ELR (cell line): Measurements from ENCODE around the gene HDAC4.

ENCODE experiments used
- DNase-seq: peaks from one replicate; pipeline ENCODE4 v3.0.0-alpha.2; 2015; ENCODE audit warnings: low read depth

Gene HDAC4

DNA sequence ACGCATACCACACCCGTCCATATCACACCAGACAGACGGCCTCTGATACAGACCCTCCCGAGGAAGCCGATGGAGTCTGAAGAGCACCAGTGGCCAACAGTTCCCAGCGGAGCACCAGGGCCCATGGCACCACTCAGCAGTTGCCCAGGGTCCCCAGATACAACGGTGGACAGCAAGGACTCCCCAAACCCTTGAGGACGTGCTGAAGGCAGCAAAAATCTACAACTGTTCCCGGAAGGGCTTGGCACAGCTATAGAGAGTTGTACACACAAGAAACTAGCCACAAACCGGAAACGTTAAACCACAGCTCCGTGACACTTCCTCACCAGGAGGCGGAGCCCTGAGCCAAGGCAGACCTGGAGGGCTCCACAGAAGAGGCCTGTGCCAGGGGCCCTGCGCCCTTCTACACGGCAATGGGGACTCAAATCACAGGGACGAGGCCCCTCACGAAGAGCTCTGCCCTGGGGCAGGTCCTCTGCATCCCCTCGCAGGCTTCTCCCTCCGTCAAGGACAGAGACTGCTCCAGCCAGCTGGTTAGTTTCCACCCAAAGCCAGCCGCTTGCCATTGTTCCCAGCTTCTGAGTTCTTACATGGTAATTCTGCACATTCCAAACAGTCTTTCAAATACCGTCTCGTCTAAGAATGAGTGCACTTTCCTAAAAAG, 133.4 kb downstream of the HDAC4 start:
- DNase-seq, result peak; percentile 80

GRCh38 chr2:239266779-239267287, 134.0 kb downstream of the HDAC4 start:
- no peak for DNase-seq

- DNase-seq, result no peak
Observed at GRCh38 chr2:239266434-239266766, 134.4 kb downstream of the HDAC4 start.

DNA sequence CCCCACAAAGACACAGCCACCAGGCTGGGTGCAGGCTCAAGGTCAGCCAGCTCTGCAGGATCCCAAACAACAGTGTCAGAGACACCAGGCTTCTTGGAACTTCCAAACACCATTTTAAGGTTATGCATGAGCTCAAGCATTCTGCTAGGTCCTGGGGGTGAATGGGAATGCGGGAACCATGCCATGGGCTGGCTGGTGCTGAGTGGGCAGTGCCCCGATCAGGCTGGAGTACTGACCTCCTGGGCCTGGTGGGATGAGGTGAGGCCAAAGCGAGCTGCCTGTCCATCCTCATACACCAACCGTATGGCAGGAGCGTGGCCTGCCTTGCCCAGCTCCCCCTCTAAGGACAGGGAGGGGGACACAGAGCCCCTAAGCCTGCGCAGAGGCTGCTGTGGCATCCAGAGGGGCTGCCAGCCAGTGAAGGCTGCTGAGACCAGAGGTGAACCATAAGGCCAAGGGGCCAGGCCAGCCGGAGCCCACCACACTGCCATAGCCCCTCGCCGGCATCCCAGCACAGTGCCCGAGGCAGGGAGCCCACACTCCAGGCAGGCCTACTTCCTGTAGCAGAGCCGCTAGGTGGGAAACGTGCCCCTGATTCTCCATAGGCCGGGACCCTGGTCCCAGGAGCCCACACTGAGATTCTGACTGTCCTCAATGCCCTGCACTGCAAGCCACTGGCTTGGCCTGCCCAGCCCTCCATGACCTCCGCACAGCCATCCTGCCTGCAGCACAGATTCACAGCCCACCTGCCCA, 135.0 kb downstream of the HDAC4 start:
- DNase-seq, result no peak

DNA sequence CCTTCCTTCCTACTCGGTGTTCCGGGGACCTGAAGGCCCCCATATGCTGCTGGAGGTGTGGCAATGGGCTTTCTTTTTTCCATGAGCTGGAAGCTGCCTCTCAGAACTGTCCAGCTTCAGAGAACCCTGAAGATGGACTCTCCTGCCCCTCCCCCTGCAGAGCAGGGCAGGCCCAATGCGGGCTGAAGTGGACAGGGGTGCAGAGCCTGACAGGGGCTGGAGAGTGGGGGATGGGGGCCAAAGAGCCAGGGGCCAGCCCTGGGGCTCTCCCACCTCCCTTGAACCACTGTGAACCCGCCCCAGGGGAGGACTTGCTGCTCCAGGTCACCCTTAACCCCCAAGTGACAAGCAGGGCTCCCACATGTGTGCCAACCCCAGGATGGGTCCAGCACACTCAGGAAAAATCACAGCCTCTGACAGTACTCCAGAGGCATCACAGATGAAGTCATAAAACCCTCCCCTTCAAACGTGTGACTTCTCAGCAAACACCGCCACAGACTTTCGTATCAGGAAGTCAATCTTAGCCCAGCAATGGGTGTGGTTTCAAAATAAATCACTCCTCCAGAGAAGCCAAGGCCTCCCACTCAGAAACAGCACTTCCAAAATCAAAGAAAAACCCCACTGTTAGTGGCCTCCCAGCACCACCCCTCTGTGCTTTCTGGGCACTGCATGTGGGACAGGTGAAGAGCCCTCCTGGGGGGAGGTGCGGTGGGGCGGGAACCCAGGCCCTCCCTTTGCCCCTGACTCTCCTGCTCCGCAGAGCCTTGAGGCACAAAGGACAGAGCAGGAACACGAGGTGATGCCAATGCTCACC, 135.8 kb downstream of the HDAC4 start:
- peak; percentile 65 for DNase-seq

GRCh38 chr2:239264492-239264837, 136.4 kb downstream of the HDAC4 start:
- DNase-seq, result no peak

GRCh38 chr2:239263669-239264491, 136.9 kb downstream of the HDAC4 start:
- no peak for DNase-seq

- DNase-seq, result no peak
Observed at GRCh38 chr2:239263231-239263630, 137.6 kb downstream of the HDAC4 start.

GRCh38 chr2:239262484-239263230, 138.2 kb downstream of the HDAC4 start:
- DNase-seq, result no peak

DNA sequence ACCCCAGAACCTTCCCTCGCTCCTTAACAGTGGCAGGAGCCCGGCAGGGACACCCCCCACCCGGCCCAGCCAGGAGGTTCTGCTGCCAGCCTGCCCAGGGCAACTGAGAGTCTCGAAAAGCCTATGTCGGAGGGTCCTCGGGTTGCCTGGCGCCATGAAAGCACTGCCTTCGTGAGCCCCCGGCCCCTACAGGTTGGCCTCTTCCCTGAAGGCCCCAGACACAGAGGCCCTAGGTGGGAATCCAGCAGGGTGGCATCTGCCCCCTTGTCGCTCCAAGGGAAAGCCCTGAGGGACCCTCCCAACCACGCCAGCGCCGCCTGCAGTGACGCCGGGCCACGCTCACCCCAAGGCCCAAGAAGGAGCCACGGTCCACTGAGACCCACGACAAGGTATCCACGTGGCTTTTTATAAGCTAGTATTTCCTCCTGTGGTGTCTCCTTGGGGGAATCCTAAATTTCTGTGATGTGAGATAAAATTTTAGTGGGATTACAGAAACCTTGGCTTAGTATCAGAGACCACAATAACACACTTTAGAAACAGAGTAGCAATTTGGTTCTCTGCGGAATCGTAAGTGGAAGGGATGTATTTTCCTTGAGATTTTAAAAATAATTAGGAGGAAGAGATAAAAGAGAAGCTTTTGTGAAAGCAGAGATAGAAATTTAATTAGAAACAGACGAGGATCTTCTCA, 138.9 kb downstream of the HDAC4 start:
- DNase-seq, result no peak

GRCh38 chr2:239261356-239261755, 139.5 kb downstream of the HDAC4 start:
- DNase-seq, result no peak

- no peak for DNase-seq
Observed at GRCh38 chr2:239260546-239261327, 140.1 kb downstream of the HDAC4 start.

- no peak for DNase-seq
Observed at GRCh38 chr2:239259603-239260298, 141.1 kb downstream of the HDAC4 start.

DNA sequence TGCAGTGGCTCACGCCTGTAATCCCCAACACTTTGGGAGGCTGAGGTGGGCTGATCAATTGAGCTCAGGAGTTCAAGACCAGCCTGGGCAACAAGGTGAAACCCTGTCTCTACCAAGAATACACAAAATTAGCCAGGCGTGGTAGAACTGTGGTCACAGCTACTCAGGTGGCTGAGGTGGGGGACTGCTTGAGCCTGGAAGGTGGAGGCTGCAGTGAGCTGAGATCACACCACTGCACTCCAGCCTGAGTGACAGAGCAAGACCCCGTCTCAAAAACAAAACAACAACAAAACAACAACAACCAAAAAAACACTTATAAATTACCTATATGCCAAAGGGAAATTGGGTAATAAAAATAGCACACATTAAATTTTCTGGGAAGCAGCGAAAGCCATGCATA, 141.6 kb downstream of the HDAC4 start:
- no peak for DNase-seq

- DNase-seq, result no peak
Observed at GRCh38 chr2:239258248-239258647, 142.6 kb downstream of the HDAC4 start.

GRCh38 chr2:239257511-239257937, 143.3 kb downstream of the HDAC4 start:
- peak; percentile 91 for DNase-seq

- DNase-seq, result no peak
Observed at GRCh38 chr2:239256350-239256743, 144.5 kb downstream of the HDAC4 start.

DNA sequence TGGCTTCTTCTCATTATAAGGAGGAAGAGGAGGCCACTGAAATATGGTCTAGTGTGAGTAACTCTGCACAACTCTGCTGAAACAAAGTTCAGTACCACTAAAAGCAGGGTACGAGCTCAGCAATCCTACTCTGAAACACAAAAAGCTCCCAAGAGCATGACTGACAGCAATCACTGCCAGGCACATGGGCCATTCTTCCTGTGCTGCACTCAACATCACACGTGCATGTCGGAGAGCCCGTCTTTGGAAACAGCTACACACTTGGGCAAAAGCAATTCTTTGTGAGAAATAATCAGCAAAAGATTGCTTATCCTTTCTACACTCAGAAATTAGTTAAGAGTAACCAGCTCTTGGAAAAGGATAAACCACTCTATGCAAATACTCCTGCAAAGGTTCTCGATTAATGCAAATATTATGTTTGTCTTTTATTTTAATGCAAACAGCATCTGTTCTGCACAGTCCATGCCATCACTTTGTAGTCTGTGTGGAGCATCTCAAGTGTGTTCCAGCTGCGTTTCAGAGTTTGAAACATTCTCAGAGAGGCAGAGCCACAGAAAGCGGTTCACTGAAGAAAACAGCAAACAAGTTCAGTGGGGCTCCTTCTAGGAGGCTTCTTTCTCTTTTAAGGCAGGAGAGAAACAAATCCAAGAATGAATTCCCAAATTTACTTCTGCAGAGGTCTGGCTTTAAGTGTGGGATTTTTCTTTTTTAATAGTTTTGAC, 145.0 kb downstream of the HDAC4 start:
- no peak for DNase-seq

GRCh38 chr2:239255218-239255617, 145.6 kb downstream of the HDAC4 start:
- DNase-seq, result no peak
